T-helper 17 cell (primary cell): ENCODE results near the gene DCBLD2. TPM values are rescaled to one million over a fixed set of nuclear protein-coding genes. Genes with fewer than 3 reads are reported as not detected.

Experiments
- ATAC-seq: fragments of 150-1000 bp; cut with Tn5 transposase; 2 replicates; pipeline ENCODE4 v1.10.0; 2021; ENCODE audit warnings: mild to moderate bottlenecking, moderate library complexity
- DNase-seq, 3 donors: peaks; one replicate each; pipeline versions ENCODE4 v3.0.0 to v3.0.0-alpha.2; 2020 to 2021
- H3K9me3 ChIP-seq: one replicate; pipeline ENCODE4 v1.7.0; 2013; ENCODE audit warnings: low read length, mild to moderate bottlenecking; ENCODE audit not compliant: control insufficient read depth, poor library complexity, severe bottlenecking
- H3K27ac Mint-ChIP-seq: one replicate; pipeline ENCODE4 v1.8.0; 2022; ENCODE audit warnings: mild to moderate bottlenecking, moderate library complexity, mixed read lengths
- H3K27me3 Mint-ChIP-seq: one replicate; pipeline ENCODE4 v1.8.0; 2022; ENCODE audit warnings: mixed read lengths
- H3K36me3 Mint-ChIP-seq: one replicate; pipeline ENCODE4 v1.8.0; 2022; ENCODE audit warnings: low read depth, mixed read lengths
- H3K4me1 Mint-ChIP-seq: one replicate; pipeline ENCODE4 v1.8.0; 2022; ENCODE audit warnings: mild to moderate bottlenecking, mixed read lengths
- H3K4me3 Mint-ChIP-seq: one replicate; pipeline ENCODE4 v1.8.0; 2022; ENCODE audit warnings: mild to moderate bottlenecking, moderate library complexity, mixed read lengths
- total RNA-seq, 4 donors: library from RNA in 2 of 4; stranded (reverse) in 2 of 4; gene quantifications; one replicate each; pipeline ENCODE4 v1.2.3 and lab custom pipeline; 2022 to 2026

DCBLD2 gene
- total RNA-seq, 2 donors from 2014 or later: 0.37 to 2.0 TPM

DNA sequence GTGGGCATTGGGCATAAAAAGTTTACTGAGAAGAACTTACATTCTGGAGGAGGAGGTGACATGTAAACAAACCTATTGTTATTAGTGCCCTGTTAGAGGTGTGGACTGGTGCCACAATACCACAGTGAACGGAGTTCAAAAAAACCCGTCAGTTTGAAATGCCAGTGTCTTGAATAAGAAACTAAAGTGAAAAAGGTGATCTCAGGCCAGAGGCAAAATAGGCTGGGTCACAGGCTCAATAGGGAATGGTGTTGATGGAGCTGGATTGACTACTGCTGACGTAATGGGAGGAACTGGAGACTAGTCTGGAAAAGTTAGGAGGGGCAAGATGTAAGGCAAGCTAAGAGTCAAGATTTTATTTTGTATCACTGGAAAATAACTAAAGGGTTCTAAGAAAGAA, 1.6 kb upstream of the DCBLD2 start:
- Mint-ChIP-seq H3K27me3 (peaks cover 18% of the 10 kb centered on the region), H3K4me3 (no peak overlapping the region), H3K36me3 (no peaks in the 10 kb centered on the region), H3K27ac (no peak overlapping the region), H3K4me1 (peaks cover 11% of the 10 kb centered on the region)
- no peaks in the 10 kb centered on the region for H3K9me3 ChIP-seq
- DNase-seq (no peak), ATAC-seq (no peak)

DNA sequence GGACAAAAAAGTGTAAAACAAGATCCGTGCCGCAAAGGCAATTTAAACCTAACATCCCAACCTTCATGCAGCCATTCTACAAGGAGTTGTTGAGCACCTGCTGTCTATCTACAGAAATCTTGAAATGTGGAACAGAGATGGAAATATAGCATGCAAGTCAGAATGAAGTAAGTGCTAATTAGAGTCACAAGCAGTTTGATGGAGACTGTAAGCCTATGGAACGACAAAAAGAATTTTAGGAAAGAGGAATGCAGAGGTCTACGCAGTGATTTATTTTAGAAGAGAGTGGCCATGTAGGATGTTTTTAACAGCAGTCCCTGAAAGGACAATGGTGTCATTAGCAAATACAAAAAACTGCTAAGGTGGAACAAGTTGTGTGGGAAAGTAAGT, 851 bp upstream of the DCBLD2 start:
- DNase-seq: no peak

DNA sequence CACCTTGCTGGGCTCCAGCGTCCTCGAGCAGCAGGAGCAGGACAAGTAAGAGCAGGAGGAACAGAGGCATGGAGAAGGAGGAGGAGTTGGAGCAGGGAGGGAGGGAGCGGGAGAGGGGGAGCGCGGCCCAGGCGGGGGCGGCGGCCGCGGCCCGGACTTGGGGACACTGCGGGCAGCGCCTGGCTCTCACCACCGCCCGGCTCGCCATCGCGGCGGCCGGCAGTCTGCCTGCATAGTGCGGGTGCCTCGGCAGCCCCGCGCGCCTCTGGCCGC, 440 bp downstream of the DCBLD2 start:
- ATAC-seq: peak; percentile 2
- H3K36me3 Mint-ChIP-seq: no peaks in the 10 kb centered on the region
- H3K27me3 Mint-ChIP-seq: peaks cover 13% of the 10 kb centered on the region
- peak overlapping the region; percentile 96 for H3K4me3 Mint-ChIP-seq
- DNase-seq: peak in 2 of 3 donors; percentile 7 to 9
- H3K9me3 ChIP-seq: no peaks in the 10 kb centered on the region
- H3K4me1 Mint-ChIP-seq: peaks cover 11% of the 10 kb centered on the region
- no peak overlapping the region for H3K27ac Mint-ChIP-seq

More for the DNA sequence above, 851 bp upstream of the DCBLD2 start:
- peaks cover 18% of the 10 kb centered on the region for H3K27me3 Mint-ChIP-seq
- ATAC-seq: no peak
- H3K36me3 Mint-ChIP-seq: no peaks in the 10 kb centered on the region
- H3K27ac Mint-ChIP-seq: peak overlapping the region; percentile 89
- H3K4me1 Mint-ChIP-seq: peaks cover 11% of the 10 kb centered on the region
- H3K4me3 Mint-ChIP-seq: peak overlapping the region; percentile 96
- H3K9me3 ChIP-seq: no peaks in the 10 kb centered on the region

- H3K9me3 ChIP-seq: no peaks in the 10 kb centered on the region
- Mint-ChIP-seq H3K4me3 (peak overlapping the region; percentile 96), H3K4me1 (peaks cover 11% of the 10 kb centered on the region), H3K36me3 (no peaks in the 10 kb centered on the region), H3K27ac (no peak overlapping the region), H3K27me3 (peaks cover 13% of the 10 kb centered on the region)
- no peak for DNase-seq
- no peak for ATAC-seq
These were observed 1.0 kb downstream of the DCBLD2 start for GRCh38 chr3:98900265-98901118.

DNA sequence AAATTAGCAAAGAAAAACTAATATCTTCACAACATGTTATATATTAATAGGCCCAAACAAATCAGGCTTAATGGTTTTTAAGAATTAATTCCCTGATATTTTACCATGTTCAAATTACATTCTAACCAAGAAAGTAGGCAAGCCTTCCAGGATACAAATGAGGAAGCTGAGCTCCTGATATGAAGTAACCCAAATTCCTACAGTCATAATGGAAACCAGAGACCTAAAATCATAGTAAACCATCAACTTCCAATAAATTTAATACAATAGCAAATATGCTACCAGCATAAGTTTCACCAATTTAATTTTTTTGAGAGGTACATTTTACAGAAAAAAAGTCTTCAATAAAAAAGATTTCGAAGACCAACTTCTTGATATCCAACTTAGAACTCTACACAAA, 3.8 kb downstream of the DCBLD2 start:
- Mint-ChIP-seq H3K36me3 (no peaks in the 10 kb centered on the region), H3K4me1 (peaks cover 15% of the 10 kb centered on the region), H3K27me3 (peaks cover 8% of the 10 kb centered on the region), H3K27ac (no peak overlapping the region), H3K4me3 (no peak overlapping the region)
- DNase-seq (no peak), ATAC-seq (no peak)
- no peaks in the 10 kb centered on the region for H3K9me3 ChIP-seq

DNA sequence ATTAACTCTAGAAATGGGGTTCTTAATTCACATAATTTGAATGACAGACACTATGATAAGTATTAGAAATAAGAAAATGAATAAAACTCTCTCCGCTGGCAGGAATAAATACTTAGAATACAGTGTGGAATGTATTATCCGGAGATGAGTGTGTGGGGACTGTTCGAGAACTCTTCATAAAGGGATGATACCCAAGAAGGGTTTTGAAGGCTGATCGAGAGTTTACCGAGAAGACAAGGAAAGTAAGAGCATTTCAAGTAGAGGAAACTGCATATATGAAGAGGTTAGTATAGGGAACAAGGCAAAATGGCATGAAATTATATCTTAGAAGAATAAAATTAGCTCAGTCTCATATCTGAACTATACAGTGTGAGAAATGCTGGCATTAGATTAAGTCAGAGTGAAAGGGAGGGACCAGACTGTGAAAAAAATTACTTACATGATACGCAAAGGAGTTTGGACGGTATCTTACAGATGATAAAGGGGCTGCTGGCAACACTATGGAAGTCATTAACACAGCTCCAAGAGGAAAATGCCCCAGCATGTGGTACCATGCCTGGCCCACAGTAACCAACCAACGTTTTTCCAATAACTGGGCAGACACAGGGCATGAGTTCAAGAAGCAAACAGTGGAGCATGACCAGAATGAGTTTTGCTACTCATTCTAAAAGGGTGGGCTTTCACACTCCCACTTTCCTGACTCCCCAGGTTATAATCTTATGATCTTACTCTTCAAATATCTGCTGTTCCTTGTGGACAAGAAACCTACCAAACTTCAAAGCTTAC, 6.5 kb downstream of the DCBLD2 start:
- H3K27me3 Mint-ChIP-seq: peaks cover 14% of the 10 kb centered on the region
- no peak for DNase-seq
- no peak overlapping the region for H3K27ac Mint-ChIP-seq
- no peak overlapping the region for H3K4me3 Mint-ChIP-seq
- ATAC-seq: no peak
- H3K36me3 Mint-ChIP-seq: no peaks in the 10 kb centered on the region
- H3K9me3 ChIP-seq: no peaks in the 10 kb centered on the region
- H3K4me1 Mint-ChIP-seq: peaks cover 4% of the 10 kb centered on the region

DNA sequence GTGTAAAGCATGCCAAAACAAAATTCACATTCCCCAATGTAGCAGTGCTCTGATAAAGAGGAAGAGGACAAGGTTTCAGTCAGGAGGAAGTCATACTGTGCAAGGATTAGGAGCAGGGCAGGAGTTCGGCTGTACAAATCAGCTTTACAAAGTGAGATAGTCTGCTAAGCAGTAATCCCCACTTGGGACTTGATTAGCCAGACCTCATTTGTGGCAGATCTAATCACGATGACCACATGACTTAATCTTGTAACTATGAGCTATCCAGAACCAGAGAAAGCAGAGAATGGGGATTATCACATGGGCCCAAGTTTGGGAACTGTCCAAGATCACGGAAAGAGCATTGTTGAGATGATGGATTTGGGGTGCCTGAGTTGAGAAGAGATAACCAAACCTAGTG, 7.8 kb downstream of the DCBLD2 start:
- Mint-ChIP-seq H3K27me3 (peaks cover 14% of the 10 kb centered on the region), H3K36me3 (no peaks in the 10 kb centered on the region), H3K27ac (no peak overlapping the region), H3K4me1 (peaks cover 4% of the 10 kb centered on the region), H3K4me3 (no peak overlapping the region)
- H3K9me3 ChIP-seq: no peaks in the 10 kb centered on the region
- ATAC-seq (no peak), DNase-seq (no peak)

DNA sequence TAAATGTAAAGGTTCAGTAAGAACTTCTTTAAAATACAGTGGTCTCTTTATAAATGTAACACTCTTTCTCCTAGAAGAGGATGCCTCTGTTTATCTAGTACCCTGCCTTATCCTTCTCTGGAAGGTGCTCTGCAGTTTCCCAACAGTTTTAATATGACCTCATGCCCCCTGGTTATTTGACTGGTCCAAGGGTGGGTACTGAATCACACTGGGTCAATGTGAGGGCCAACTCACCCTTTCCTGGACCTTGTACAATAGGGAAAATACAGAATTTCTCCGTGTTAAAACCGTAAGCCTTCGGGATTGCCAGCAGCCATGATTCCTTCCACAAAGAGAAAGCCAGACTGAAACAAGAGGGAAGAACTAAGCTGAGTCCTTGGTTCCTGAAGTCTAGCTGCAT, 9.2 kb downstream of the DCBLD2 start:
- ATAC-seq (no peak), DNase-seq (no peak)
- Mint-ChIP-seq H3K27me3 (peaks cover 14% of the 10 kb centered on the region), H3K36me3 (no peaks in the 10 kb centered on the region), H3K4me3 (no peak overlapping the region), H3K27ac (no peak overlapping the region), H3K4me1 (peaks cover 4% of the 10 kb centered on the region)
- no peaks in the 10 kb centered on the region for H3K9me3 ChIP-seq

GRCh38 chr3:98890965-98891910, 10.3 kb downstream of the DCBLD2 start:
- H3K9me3 ChIP-seq: no peaks in the 10 kb centered on the region
- H3K36me3 Mint-ChIP-seq: no peaks in the 10 kb centered on the region
- no peak overlapping the region for H3K27ac Mint-ChIP-seq
- DNase-seq: no peak
- peaks cover 4% of the 10 kb centered on the region for H3K4me1 Mint-ChIP-seq
- ATAC-seq: no peak
- peaks cover 14% of the 10 kb centered on the region for H3K27me3 Mint-ChIP-seq
- H3K4me3 Mint-ChIP-seq: no peak overlapping the region

DNA sequence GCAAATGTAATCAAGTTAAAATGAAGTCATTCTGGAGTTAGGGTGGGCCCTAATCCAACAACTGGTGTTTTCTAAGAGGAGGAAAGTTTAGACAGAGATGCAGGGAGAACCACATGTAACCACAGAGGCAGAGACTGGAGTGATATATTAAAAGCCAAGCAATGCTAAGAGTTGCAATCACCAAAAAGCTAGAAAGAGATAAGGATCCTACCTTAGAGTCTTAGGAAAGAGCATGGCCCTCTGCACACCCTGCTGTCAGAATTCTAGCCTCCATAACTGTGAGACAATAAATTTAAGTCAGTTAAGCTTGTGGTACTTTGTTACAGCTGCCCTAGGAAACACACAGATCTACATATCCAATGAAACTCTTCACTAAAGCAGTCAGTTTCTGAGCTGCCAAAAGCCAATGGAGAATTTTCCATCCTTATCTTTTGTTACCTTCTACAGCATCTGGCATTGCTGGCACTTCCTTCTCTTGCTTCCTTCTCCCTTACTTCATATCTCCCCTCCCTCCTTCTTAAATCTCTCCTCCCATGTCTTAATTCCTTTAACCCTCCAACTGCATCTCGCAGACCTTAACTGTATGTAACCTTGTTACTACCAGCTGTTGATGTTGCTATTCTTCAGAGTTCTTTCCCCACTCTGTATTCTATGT, 11.2 kb downstream of the DCBLD2 start:
- H3K27ac Mint-ChIP-seq: no peak overlapping the region
- peaks cover 4% of the 10 kb centered on the region for H3K4me1 Mint-ChIP-seq
- DNase-seq (no peak), ATAC-seq (no peak)
- peaks cover 14% of the 10 kb centered on the region for H3K27me3 Mint-ChIP-seq
- no peaks in the 10 kb centered on the region for H3K9me3 ChIP-seq
- H3K4me3 Mint-ChIP-seq: no peak overlapping the region
- no peaks in the 10 kb centered on the region for H3K36me3 Mint-ChIP-seq

DNA sequence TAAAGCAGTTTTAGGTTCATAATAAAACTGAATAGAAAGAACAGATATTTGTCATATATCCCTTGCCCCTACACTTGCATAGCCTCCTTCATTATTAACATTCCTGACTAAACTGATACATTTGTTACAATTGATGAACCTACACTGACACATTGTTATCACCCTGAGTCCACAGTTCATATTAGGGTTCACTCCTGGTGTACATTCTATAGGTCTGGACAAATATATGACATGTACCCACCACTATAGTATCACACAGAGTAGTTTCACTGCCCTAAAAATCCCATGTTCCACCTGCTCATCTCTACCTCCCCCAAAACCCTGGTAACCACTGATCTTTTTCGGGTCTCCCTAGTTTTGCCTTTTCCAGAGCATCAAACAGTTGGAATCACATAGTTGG, 13.8 kb downstream of the DCBLD2 start:
- Mint-ChIP-seq H3K4me1 (no peaks in the 10 kb centered on the region), H3K27ac (no peak overlapping the region), H3K4me3 (no peak overlapping the region), H3K36me3 (no peaks in the 10 kb centered on the region), H3K27me3 (peaks cover 5% of the 10 kb centered on the region)
- no peaks in the 10 kb centered on the region for H3K9me3 ChIP-seq
- no peak for ATAC-seq
- no peak for DNase-seq

DNA sequence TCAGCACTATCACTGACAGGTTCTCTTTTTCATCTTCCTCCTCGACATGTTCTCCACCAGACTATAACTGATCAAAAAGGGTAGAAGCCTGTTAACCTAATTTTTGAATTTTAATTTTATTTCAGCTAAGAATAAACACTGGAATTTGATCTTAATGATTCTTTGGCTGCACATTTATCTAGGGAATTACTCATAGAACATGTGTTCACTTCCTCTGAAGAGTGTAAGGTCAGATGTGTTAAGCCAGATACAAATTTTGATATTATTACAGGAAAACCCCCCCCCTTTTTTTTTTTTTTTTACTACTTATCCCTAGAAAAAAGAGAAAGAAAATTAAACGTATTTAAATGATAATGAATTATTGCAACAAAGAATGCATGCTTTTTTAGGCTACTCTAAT, 15.0 kb downstream of the DCBLD2 start:
- no peaks in the 10 kb centered on the region for H3K36me3 Mint-ChIP-seq
- no peak overlapping the region for H3K4me3 Mint-ChIP-seq
- no peaks in the 10 kb centered on the region for H3K9me3 ChIP-seq
- H3K4me1 Mint-ChIP-seq: no peaks in the 10 kb centered on the region
- no peaks in the 10 kb centered on the region for H3K27me3 Mint-ChIP-seq
- ATAC-seq: no peak
- no peak overlapping the region for H3K27ac Mint-ChIP-seq
- DNase-seq: no peak

GRCh38 chr3:98885851-98886250, 15.6 kb downstream of the DCBLD2 start:
- Mint-ChIP-seq H3K4me3 (no peak overlapping the region), H3K4me1 (no peaks in the 10 kb centered on the region), H3K27ac (no peak overlapping the region), H3K27me3 (no peaks in the 10 kb centered on the region), H3K36me3 (no peaks in the 10 kb centered on the region)
- DNase-seq: no peak
- no peak for ATAC-seq
- no peaks in the 10 kb centered on the region for H3K9me3 ChIP-seq
